Activated CD4-positive, alpha-beta T cell treated with anti-CD3 and anti-CD28 coated beads for 1 hour (primary cell): ENCODE results near the gene PLET1.

Experiments
- DNase-seq: peaks from one replicate; pipeline ENCODE4 v3.0.0-alpha.2; 2020

Gene PLET1

GRCh38 chr11:112280268-112281126 is 19.8 kb upstream of the PLET1 start:
- DNase-seq: peak; percentile 45

DNA sequence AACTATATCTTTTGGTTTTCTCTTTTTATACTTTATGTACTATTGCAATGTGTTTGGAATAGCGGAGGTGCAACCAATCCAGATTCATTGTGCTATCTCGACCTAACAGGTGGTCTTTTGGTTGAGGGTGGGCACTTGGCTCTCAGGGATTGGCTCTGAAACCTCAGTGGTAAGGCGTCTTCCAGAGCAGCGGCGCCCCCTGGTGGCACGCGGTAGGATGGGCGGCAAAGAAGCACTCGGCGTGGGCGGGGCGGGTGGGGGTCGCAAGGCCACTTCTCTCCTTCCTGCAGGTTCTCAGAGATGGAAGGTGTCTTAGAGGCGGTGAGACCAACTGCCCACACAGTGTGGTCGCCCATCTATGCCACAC is 19.2 kb upstream of the PLET1 start:
- DNase-seq: peak; percentile 61

- DNase-seq: no peak
These were observed 18.1 kb upstream of the PLET1 start for GRCh38 chr11:112278803-112279202.

- no peak for DNase-seq
These were observed 17.3 kb upstream of the PLET1 start for GRCh38 chr11:112277941-112278340.

GRCh38 chr11:112277029-112277428 is 16.4 kb upstream of the PLET1 start:
- DNase-seq: no peak

- DNase-seq: no peak
These were observed 13.5 kb upstream of the PLET1 start for GRCh38 chr11:112274007-112274783.

- no peak for DNase-seq
These were observed 12.4 kb upstream of the PLET1 start for GRCh38 chr11:112273066-112273465.

DNA sequence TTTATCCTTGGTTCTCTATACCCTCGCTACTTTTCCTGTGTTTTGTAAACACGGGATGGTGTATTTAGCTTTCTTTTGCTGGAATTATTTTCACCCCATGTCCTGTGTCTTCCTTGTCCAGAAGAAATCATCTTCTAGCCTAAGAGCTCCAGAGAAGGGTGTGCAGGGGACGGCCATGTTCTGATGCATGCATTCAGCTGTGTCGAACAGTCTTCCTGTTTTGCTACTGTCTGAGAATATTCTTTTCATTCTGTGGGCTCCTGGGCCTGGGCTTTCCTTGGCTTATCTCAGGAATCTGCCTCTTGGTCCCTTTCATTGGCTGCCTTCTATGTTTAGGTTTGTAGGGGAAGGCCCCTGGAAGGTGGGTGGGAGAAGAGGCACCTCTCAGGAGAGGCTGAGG is 10.6 kb upstream of the PLET1 start:
- DNase-seq: no peak

DNA sequence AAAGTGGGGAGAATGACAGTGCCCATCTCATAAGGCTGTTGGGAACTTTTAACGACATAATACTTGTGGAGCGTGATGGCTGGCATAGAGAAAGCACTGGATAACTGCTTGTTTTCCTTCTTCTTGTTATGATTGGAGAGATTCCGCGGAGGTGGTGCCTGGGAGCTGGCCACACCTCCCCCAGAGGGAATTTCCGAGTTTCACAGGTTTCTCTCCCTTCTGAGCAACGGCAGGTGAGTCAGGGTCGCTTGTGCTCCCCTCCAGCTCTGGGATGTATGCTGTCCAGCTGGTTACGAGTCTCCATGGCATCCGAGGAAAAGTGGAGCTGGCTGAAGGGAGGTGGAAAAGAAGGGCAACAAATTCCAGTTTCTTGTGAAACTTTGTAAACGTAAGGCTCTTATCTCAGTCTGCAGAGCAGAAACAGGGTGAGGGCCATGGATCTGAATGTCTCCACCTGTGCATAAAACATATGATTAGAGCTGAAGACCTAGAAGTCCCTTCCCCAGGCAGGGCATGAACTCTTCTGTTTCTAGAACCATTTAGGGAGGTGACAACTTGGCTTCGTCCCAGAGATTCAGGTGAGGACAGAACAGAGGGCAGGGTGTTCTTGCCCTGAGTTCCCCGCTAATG is 10.0 kb upstream of the PLET1 start:
- no peak for DNase-seq

- no peak for DNase-seq
These were observed 8.5 kb upstream of the PLET1 start for GRCh38 chr11:112269139-112269538.

DNA sequence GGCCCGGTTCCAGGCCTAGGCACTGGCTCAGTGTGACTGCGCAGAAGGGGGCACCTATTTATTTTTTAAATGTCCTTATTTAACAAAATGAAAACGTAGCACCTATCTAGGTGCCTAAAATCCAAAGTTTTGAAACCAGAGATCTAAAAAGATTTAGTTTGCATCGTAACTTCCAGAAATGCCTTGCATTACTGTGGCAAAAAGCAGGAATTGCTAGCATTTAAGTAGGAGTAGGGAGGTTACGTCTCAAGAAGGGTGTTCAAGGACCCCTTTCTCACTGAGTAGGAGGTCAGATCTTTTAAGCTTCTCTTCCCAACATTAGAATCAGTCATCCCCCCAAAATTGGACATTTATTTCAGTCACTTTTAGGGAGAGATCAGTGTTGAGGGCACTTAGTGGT is 7.7 kb upstream of the PLET1 start:
- DNase-seq: no peak

DNA sequence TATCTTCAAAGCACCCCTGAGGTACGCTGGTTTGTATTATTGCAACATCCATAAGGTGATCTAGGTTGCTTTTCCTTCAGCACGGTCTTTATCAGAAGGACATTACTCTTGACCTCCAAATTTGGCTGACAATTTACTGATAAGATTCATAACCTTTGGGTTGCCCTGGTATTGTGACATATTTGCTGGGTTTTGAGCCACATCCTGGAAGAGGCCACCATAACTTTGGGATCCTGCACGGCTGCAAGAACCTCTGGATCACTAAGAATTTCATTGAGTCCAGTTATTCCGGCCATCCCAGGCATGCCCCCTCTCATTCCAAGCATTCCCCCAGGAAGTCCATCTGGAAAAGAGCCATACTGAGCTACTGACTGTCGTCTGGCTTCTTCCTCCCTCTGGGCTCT is 6.5 kb upstream of the PLET1 start:
- DNase-seq: no peak

DNA sequence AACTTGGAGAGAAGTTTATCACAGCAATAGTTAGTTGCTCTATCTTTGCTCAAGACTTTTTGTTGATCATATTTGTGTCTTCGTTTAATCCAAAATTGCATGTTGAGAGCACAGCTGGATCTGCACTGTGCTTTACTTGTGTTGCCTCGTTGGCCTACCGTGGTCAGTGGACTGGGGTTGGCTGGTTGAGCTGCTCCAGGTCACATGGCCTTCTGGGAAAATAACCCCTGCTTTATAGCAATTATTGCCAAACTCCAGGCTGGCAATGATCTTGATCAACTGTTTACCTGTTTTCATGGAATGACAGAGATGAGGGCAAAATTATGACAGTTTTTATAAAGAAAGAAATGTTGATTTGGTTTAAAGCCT is 5.7 kb upstream of the PLET1 start:
- DNase-seq: no peak

GRCh38 chr11:112265659-112266409 is 5.2 kb upstream of the PLET1 start:
- DNase-seq: no peak

DNA sequence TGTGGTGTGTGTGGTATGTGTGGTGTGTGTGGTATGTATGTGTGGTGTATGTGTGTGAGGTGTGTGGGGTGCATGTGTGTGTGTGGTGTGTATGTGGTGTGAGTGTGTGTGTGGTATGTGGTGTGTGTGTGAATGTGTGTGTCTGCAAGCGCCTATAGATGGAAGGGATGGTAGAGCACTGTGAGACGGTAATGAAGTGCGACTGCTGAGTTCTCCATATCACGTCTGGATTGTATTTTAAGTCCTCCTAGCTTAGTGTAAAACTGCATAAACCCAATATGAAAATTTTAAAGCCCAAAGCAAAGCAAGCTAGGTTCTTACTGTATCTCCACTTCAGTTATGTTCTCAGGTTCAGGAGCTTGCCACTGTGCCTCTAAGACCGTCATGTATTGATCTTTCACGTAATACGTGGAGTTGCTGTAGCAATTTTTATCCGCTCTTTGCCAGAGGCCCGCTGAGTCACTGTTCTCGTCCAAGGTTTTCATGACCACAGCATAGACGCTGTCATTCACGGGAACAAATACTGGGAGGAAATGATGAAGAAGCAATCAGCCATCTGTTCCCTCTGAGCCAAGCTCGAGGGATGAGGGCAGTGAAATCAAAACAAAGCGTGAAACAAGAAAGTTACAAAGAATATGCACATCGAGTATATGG is 5.5 kb downstream of the PLET1 start:
- no peak for DNase-seq

GRCh38 chr11:112253605-112254242 is 6.9 kb downstream of the PLET1 start:
- DNase-seq: no peak

DNA sequence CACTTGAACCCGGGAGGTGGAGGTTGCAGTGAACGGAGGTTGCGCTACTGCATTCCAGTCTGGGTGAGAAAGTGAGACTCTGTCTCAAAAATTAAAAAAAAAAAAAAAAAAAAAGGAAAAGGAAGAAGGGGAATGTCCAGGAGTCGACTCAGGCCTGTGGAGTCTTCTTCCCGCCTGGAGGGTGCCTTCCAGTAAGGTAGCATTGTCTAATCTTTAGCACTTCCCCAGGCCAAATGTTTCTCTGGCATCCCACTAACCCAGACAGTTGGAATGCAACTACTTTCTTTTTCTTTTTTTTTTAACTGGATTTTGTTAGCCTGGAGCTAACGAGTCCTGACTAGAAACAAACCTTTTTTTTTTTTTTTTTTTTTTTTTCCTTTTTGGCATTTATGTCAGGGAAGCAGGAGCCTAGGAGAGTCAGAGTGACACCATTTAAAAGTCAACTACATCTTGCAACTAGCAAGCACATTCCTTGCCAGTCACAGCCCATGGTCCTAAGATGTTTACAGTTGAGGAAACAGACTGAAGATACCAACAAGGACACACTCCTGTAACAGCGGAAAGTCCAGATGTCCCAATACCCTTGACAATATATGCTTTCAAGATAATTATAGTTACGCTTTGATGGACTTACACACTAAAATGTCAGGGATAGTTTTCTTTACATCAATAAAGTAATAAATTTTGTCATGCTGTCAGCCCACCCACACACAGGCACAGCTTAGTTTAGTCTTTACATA is 10.6 kb downstream of the PLET1 start:
- DNase-seq: no peak

DNA sequence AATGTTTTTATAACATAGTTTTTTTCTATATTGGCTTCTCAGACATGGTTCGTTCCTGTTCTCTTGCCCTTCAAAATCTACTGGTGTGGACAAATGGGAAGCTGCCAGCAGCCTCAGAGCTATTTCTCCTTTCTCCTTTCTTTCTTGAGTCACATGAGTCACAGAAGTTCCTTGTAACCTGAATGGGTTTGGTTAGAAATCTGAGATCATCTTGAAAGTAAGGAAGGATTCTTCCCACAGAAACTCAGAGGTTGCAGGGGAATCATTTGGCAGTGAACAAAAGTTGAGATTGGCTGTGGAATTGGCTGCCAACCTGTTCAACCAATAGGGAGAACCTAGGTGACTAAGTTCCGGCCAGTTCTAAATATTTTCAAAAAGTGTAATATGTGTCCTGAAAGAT is 12.5 kb downstream of the PLET1 start:
- no peak for DNase-seq

GRCh38 chr11:112247201-112247600 is 13.5 kb downstream of the PLET1 start:
- no peak for DNase-seq

- DNase-seq: no peak
These were observed 19.2 kb downstream of the PLET1 start for GRCh38 chr11:112241486-112241885.

- no peak for DNase-seq
These were observed 22.6 kb downstream of the PLET1 start for GRCh38 chr11:112238041-112238440.
